ENCODE results near the gene GRIK1. TPM values are rescaled to one million over a fixed set of nuclear protein-coding genes. Genes with fewer than 3 reads are reported as not detected.

Gene GRIK1
- total RNA-seq, 1 donor from 2014 or later: 3.2 TPM

DNA sequence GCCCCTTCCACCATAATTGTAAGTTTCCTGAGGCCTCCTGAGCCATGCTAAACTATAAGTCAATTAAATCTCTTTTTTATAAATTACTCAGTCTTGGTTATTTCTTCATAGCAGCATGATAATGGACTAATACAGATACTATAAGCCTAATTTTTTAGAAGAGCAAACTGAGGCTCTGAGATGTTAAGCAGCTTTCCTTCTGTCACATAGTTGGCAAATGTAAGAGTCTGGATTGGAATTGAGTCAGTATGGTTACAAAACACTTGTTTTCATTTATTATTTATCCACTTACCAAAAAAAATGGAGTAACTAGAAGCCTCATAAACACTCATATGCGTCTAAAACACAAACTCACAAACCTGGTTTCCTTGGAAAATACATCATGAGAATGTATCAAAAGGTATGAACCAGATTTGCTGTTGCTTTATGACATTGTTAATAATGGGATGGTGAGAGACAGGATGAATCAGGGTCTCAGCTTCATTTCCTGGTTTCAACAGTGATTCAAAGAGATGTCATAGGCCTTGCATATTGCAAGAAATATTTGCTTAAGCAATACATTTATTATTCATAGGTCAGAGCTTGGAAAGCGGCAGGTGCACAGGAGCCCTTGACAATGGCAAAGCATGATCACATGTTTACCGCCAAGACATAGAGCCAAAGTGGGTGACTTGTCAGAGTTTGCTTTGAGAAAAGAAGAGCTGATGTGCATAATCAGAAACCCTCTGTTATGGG lies 221.5 kb downstream of the GRIK1 start:
- TF ChIP-seq POLR2A (IDR thresholded peaks at IDR 0.05) (no peak), POLR2AphosphoS5 (IDR thresholded peaks at IDR 0.05; ENCODE audit: insufficient read depth in 1 of 2, low read depth in 1 of 2) (no peak)
- TF ChIP-seq, protein P1, sequence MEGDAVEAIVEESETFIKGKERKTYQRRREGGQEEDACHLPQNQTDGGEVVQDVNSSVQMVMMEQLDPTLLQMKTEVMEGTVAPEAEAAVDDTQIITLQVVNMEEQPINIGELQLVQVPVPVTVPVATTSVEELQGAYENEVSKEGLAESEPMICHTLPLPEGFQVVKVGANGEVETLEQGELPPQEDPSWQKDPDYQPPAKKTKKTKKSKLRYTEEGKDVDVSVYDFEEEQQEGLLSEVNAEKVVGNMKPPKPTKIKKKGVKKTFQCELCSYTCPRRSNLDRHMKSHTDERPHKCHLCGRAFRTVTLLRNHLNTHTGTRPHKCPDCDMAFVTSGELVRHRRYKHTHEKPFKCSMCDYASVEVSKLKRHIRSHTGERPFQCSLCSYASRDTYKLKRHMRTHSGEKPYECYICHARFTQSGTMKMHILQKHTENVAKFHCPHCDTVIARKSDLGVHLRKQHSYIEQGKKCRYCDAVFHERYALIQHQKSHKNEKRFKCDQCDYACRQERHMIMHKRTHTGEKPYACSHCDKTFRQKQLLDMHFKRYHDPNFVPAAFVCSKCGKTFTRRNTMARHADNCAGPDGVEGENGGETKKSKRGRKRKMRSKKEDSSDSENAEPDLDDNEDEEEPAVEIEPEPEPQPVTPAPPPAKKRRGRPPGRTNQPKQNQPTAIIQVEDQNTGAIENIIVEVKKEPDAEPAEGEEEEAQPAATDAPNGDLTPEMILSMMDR (IDR thresholded peaks at IDR 0.05): no peak
- Histone ChIP-seq H3K36me3 (no peaks in the 10 kb centered on the region), H3K4me3 (no peak overlapping the region), H3K27me3 (no peaks in the 10 kb centered on the region), H3K9me3 (no peaks in the 10 kb centered on the region), H3K4me1 (peaks cover 7% of the 10 kb centered on the region), H3K27ac (no peak overlapping the region)
- intact Hi-C loops (cut with DNase I): no loop called here
- DNase-seq (ENCODE audit: extremely low spot score in 2 of 2): no peak

DNA sequence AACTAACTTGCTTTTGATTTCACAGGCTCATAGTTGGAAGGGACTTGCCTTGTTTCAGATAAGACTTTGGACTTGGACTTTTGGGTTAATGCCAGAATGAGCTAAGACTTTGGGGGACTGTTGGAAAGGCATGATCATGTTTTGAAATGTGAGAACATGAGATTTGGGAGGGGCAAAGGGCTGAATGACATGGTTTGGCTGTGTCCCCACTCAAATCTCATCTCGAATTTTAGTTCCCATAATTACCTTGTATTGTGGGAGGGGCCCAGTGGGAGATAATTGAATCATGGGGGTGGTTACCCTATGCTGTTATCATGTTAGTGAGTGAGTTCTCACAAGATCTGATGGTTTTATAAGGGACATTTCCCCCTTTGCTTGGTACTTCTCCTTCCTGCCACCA lies 222.1 kb downstream of the GRIK1 start:
- peaks cover 7% of the 10 kb centered on the region for H3K4me1 ChIP-seq
- TF ChIP-seq, protein P1 (IDR thresholded peaks at IDR 0.05): no peak
- no peak for TF ChIP-seq POLR2A (IDR thresholded peaks at IDR 0.05)
- no peak overlapping the region for H3K27ac ChIP-seq
- intact Hi-C loops (cut with DNase I): no loop called here
- no peaks in the 10 kb centered on the region for H3K27me3 ChIP-seq
- no peak for DNase-seq (ENCODE audit: extremely low spot score in 2 of 2)
- no peak overlapping the region for H3K4me3 ChIP-seq
- H3K36me3 ChIP-seq: no peaks in the 10 kb centered on the region
- H3K9me3 ChIP-seq: no peaks in the 10 kb centered on the region

DNA sequence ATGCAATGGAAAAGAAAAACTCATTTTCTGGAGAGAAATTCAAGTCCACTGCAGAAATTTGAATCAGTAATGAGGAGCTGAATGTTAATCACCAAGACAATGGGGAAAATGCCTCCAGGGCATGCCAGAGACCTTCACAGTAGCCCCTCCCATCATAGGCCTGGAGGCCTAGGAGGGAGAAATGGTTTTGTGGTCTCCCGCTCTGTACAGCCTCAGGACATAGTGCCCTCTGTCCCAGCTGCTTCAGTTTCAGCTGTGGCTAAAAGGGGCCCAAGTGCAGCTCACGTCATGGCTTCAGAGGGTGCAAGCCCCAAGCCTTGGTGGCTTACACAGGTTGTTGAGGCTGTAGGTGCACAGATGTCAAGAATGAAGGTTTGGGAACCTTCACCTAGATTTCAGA lies 223.0 kb downstream of the GRIK1 start:
- H3K36me3 ChIP-seq: no peaks in the 10 kb centered on the region
- H3K4me1 ChIP-seq: peaks cover 7% of the 10 kb centered on the region
- TF ChIP-seq POLR2AphosphoS5 (IDR thresholded peaks at IDR 0.05; ENCODE audit: insufficient read depth in 1 of 2, low read depth in 1 of 2): no peak
- no peak for TF ChIP-seq POLR2A (IDR thresholded peaks at IDR 0.05)
- TF ChIP-seq, protein P1 (IDR thresholded peaks at IDR 0.05): no peak
- intact Hi-C loops (cut with DNase I): no loop called here
- no peak overlapping the region for H3K27ac ChIP-seq
- no peaks in the 10 kb centered on the region for H3K9me3 ChIP-seq
- no peaks in the 10 kb centered on the region for H3K27me3 ChIP-seq
- no peak for DNase-seq (ENCODE audit: extremely low spot score in 2 of 2)
- no peak overlapping the region for H3K4me3 ChIP-seq

DNA sequence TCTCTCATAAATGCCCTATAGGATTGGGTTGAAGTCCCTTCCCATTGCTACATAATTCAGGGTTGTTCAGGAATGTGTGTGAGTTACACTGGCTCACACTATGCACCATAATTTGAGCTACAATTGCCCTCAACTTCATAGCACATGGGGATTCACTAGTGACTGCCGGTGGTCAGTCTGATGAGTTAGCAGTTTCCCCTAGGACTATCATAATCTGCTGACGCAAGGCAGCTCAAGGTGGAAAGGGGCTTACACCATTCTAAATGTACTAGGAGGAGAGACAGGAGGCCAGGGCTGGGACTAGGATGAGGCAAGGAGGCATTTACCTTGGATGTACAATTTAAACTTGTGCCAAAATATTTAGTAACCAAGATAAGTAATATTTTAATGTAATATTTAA lies 224.7 kb downstream of the GRIK1 start:
- Histone ChIP-seq H3K4me3 (no peak overlapping the region), H3K9me3 (no peaks in the 10 kb centered on the region), H3K27ac (no peak overlapping the region), H3K36me3 (no peaks in the 10 kb centered on the region), H3K4me1 (peaks cover 7% of the 10 kb centered on the region), H3K27me3 (no peaks in the 10 kb centered on the region)
- TF ChIP-seq POLR2A (IDR thresholded peaks at IDR 0.05) (no peak), POLR2AphosphoS5 (IDR thresholded peaks at IDR 0.05; ENCODE audit: insufficient read depth in 1 of 2, low read depth in 1 of 2) (no peak)
- TF ChIP-seq, protein P1 (IDR thresholded peaks at IDR 0.05): no peak
- no peak for DNase-seq (ENCODE audit: extremely low spot score in 2 of 2)
- intact Hi-C loops (cut with DNase I): no loop called here

DNA sequence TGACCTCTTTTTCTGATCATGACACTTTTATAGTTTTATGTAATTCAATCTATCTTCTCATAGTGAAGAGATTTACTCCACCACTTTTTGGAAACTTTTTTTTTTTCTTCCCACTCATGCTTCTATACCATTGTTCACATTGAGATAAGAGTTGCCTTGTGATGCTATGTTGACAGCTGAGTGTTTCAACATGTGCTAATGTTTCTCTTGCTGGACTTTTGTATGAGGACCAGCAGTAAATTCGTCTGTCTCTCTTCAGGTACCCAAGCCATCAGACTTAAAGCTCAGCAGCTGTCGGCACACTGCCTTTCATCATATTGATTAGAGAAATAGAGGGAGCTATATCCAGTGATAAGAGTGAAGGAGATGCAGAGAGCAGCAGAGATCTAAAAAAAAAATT lies 227.0 kb downstream of the GRIK1 start:
- Histone ChIP-seq H3K27me3 (no peaks in the 10 kb centered on the region), H3K9me3 (no peaks in the 10 kb centered on the region), H3K4me1 (peaks cover 6% of the 10 kb centered on the region), H3K27ac (no peak overlapping the region), H3K36me3 (no peaks in the 10 kb centered on the region), H3K4me3 (no peak overlapping the region)
- intact Hi-C loops (cut with DNase I): no loop called here
- no peak for DNase-seq (ENCODE audit: extremely low spot score in 2 of 2)
- TF ChIP-seq, protein P1 (IDR thresholded peaks at IDR 0.05): no peak
- TF ChIP-seq POLR2AphosphoS5 (IDR thresholded peaks at IDR 0.05; ENCODE audit: insufficient read depth in 1 of 2, low read depth in 1 of 2): no peak
- no peak for TF ChIP-seq POLR2A (IDR thresholded peaks at IDR 0.05)

All from vagina (tissue), 2 donors.